Natural killer cell (primary cell): ENCODE data around the gene EPG5. TPM values are rescaled to one million over a fixed set of nuclear protein-coding genes. Genes with fewer than 3 reads are reported as not detected.
A peak's percentile ranks its signal among the peaks of the same experiment; 100 is the strongest.

Experiments
- ATAC-seq, 3 donors: fragments of 150-1000 bp in 2 of 3; fragments of 200-7000 bp in 1 of 3; cut with Tn5 transposase; 1 replicate in 1 of 3; 2 replicates in 2 of 3; pipeline ENCODE4 v1.10.0; 2021; ENCODE audit warnings: mild to moderate bottlenecking in 2 of 3, moderate library complexity in 2 of 3
- DNase-seq, 2 donors: peaks; one replicate each; pipeline versions ENCODE4 v3.0.0 to v3.0.0-alpha.2; 2013 to 2021; ENCODE audit warnings: mixed read lengths in 1 of 2
- H3K27ac ChIP-seq: one replicate; pipeline ENCODE4 v1.5.1; 2013; ENCODE audit warnings: mild to moderate bottlenecking, low read length
- H3K27me3 ChIP-seq: one replicate; pipeline ENCODE4 v1.6.1; 2013; ENCODE audit warnings: low read length; ENCODE audit not compliant: control insufficient read depth, insufficient read depth
- H3K36me3 ChIP-seq: one replicate; pipeline ENCODE4 v1.6.1; 2013; ENCODE audit warnings: low read length; ENCODE audit not compliant: control insufficient read depth, insufficient read depth
- H3K4me1 ChIP-seq: one replicate; pipeline ENCODE4 v1.6.1; 2013; ENCODE audit warnings: low read length; ENCODE audit not compliant: control insufficient read depth, insufficient read depth
- H3K4me3 ChIP-seq: one replicate; pipeline ENCODE4 v1.5.1; 2013; ENCODE audit warnings: low read length
- H3K9me3 ChIP-seq: one replicate; pipeline ENCODE4 v1.6.1; 2013; ENCODE audit warnings: low read length; ENCODE audit not compliant: control insufficient read depth, insufficient read depth
- H3K27ac Mint-ChIP-seq, 2 donors: one replicate each; pipeline ENCODE4 v1.8.0; 2022; ENCODE audit warnings: mild to moderate bottlenecking in 2 of 2, mixed read lengths in 2 of 2, moderate library complexity in 1 of 2
- H3K27me3 Mint-ChIP-seq, 2 donors: one replicate each; pipeline ENCODE4 v1.8.0; 2022; ENCODE audit warnings: low read depth in 2 of 2, mixed read lengths in 2 of 2
- H3K36me3 Mint-ChIP-seq: one replicate; pipeline ENCODE4 v1.8.0; 2022; ENCODE audit warnings: mixed read lengths
- H3K4me1 Mint-ChIP-seq, 2 donors: one replicate each; pipeline ENCODE4 v1.8.0; 2022; ENCODE audit warnings: mixed read lengths in 2 of 2
- H3K4me3 Mint-ChIP-seq: one replicate; pipeline ENCODE4 v1.8.0; 2022; ENCODE audit warnings: mild to moderate bottlenecking, moderate library complexity, mixed read lengths
- H3K9me3 Mint-ChIP-seq, 2 donors: one replicate each; pipeline ENCODE4 v1.8.0; 2022; ENCODE audit warnings: mixed read lengths in 2 of 2
- CTCF ChIP-seq: fragments of 200-600 bp; IDR thresholded peaks from one replicate; pipeline ENCODE4 v1.8.0; 2022; ENCODE audit warnings: antibody characterized with exemption
- WGBS: methylation state at CpG from one replicate; pipeline ENCODE4 v1.1.7; 2013; ENCODE audit warnings: missing lambda C conversion rate; ENCODE audit not compliant: insufficient coverage; 5-methylcytosine and 5-hydroxymethylcytosine counted together
- intact Hi-C: fragments of 100-400 bp; cut with micrococcal nuclease; formaldehyde crosslinking; loops from one replicate; pipeline ENCODE4 v1.14.2; 2022
- total RNA-seq, 4 donors: library from RNA; stranded (reverse); fragments of 120-200 nt in 1 of 4; gene quantifications; one replicate each; pipeline versions ENCODE4 v1.2.3 to v1.2.4, GENCODE V29; 2013 to 2022

EPG5 gene
- total RNA-seq, 3 donors from 2014 or later (not counting 1 experiment from before 2014, with no cell fraction given), result 81.3 to 133 (median 99.6) TPM

- peak in 1 of 3 donors; percentile 16 for ATAC-seq
- Mint-ChIP-seq H3K27ac (peak within 1 kb of the TSS in 1 of 2 donors; percentile 54), H3K9me3 (no peaks in the 10 kb centered on the region), H3K4me3 (no peak within 1 kb of the TSS), H3K4me1 (peaks cover 14 to 36% of the 10 kb centered on the region in 2 donors), H3K27me3 (peaks cover 21 to 23% of the 10 kb centered on the region in 2 donors), H3K36me3 (peaks cover 7% of the 10 kb centered on the region)
- Histone ChIP-seq H3K4me1 (peaks cover 31% of the 10 kb centered on the region), H3K27ac (no peak within 1 kb of the TSS), H3K9me3 (no peaks in the 10 kb centered on the region), H3K27me3 (peaks cover 2% of the 10 kb centered on the region), H3K36me3 (no peaks in the 10 kb centered on the region), H3K4me3 (no peak within 1 kb of the TSS)
- WGBS, result 23% methylated on average over 12 of the region's 12 CpGs
- TF ChIP-seq CTCF, result no peak
- DNase-seq, result no peak
- intact Hi-C loops, result no loop called here
Observed at GRCh38 chr18:45825258-45826044, 141.7 kb downstream of the EPG5 start, which contains the start of gene SIGLEC15. Gene SIGLEC15 (plus strand): TSS chr18:45825675. CDS start chr18:45825729, 54 bp downstream.

- Mint-ChIP-seq H3K27me3 (peaks cover 15 to 23% of the 10 kb centered on the region in 2 donors), H3K9me3 (no peaks in the 10 kb centered on the region), H3K4me3 (no peak overlapping the region), H3K36me3 (peaks cover 8% of the 10 kb centered on the region), H3K4me1 (peaks cover 7 to 20% of the 10 kb centered on the region in 2 donors), H3K27ac (no peak overlapping the region)
- H3K9me3 ChIP-seq, result no peaks in the 10 kb centered on the region
- 38% methylated on average over 1 of the region's 1 CpG for WGBS
- peaks cover 2% of the 10 kb centered on the region for H3K27me3 ChIP-seq
- H3K4me3 ChIP-seq, result no peak overlapping the region
- peaks cover 7% of the 10 kb centered on the region for H3K4me1 ChIP-seq
- no peak overlapping the region for H3K27ac ChIP-seq
- DNase-seq, result no peak
- TF ChIP-seq CTCF, result no peak
- intact Hi-C loops, result no loop called here
- H3K36me3 ChIP-seq, result no peaks in the 10 kb centered on the region
- ATAC-seq, result peak in 1 of 3 donors; percentile 34
Observed at GRCh38 chr18:45821711-45822110, 145.4 kb downstream of the EPG5 start.

- peaks cover 19 to 23% of the 10 kb centered on the region in 2 donors for H3K27me3 Mint-ChIP-seq
Observed at GRCh38 chr18:45821026-45821425, 146.1 kb downstream of the EPG5 start.

More at GRCh38 chr18:45821026-45821425, 146.1 kb downstream of the EPG5 start:
- Histone ChIP-seq H3K9me3 (no peaks in the 10 kb centered on the region), H3K4me3 (no peak overlapping the region), H3K27ac (no peak overlapping the region), H3K27me3 (no peaks in the 10 kb centered on the region), H3K4me1 (peaks cover 7% of the 10 kb centered on the region), H3K36me3 (no peaks in the 10 kb centered on the region)
- TF ChIP-seq CTCF, result no peak
- intact Hi-C loops, result no loop called here
- ATAC-seq, result no peak
- DNase-seq, result no peak
- Mint-ChIP-seq H3K4me3 (no peak overlapping the region), H3K9me3 (peaks cover 0 to 3% of the 10 kb centered on the region in 2 donors), H3K27ac (no peak overlapping the region), H3K36me3 (peaks cover 15% of the 10 kb centered on the region), H3K4me1 (peaks cover 7 to 19% of the 10 kb centered on the region in 2 donors)
- WGBS, result 74% methylated on average over 2 of the region's 2 CpGs
